Measurements from ENCODE around the gene NEURL1.

NEURL1 gene

DNA sequence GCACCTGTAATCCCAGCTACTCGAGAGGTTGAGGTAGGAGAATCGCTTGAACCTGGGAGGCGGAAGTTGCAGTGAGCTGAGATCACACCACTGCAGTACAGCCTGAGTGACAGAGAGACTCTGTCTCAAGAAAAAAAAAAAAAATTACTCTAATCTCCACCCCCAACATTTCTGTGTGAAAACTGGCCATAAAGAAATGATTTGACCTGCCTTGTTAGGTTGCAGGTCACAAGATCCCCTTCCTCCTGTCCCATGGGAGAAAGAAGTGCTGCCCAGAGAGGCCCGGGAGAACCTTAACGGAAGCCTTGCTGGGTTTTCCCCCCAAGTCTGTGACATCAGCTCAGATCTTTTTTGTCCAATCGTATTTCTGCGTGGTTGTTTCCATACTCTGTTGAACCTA is 26.1 kb upstream of the NEURL1 start:
- Histone ChIP-seq H3K4me1 (ENCODE audit: control insufficient read depth, insufficient read depth, low read length) (peaks cover 4% of the 10 kb centered on the region), H3K9ac (ENCODE audit: low read depth, low read length) (no peak overlapping the region)

DNA sequence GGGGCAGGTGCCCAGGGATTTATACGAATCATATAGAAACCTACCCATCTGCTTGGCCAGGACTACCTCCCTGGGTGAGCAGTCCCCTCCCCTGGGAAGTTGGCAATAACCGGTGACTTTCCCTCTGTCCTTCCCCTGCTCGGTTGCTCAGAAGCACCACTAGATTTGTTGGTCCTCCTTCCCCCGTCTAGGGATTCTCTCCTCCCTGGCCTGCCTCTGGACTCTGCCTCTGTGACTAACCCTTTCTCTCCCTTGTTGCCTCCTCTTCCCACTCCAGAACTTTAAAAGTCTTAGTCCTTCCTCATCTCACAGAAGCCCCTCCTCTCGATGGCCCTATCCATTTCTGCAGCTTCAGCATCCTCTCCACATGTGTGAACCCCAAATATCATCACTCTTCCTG is 24.3 kb upstream of the NEURL1 start:
- no peaks in the 10 kb centered on the region for H3K9me3 ChIP-seq (ENCODE audit: control insufficient read depth, insufficient read depth, low read length)
- no peak overlapping the region for H3K9ac ChIP-seq (ENCODE audit: low read depth, low read length)
- H3K4me1 ChIP-seq (ENCODE audit: control insufficient read depth, insufficient read depth, low read length) = peaks cover 4% of the 10 kb centered on the region
- no peak overlapping the region for H3K4me3 ChIP-seq (ENCODE audit: low read depth, low read length)
- H3K36me3 ChIP-seq (ENCODE audit: control insufficient read depth, insufficient read depth, low read length) = no peaks in the 10 kb centered on the region
- H3K27me3 ChIP-seq (ENCODE audit: control insufficient read depth, insufficient read depth, low read length) = no peaks in the 10 kb centered on the region

More for the DNA sequence above, 26.1 kb upstream of the NEURL1 start:
- Histone ChIP-seq H3K27me3 (ENCODE audit: control insufficient read depth, insufficient read depth, low read length) (no peaks in the 10 kb centered on the region), H3K9me3 (ENCODE audit: control insufficient read depth, insufficient read depth, low read length) (no peaks in the 10 kb centered on the region), H3K36me3 (ENCODE audit: control insufficient read depth, insufficient read depth, low read length) (no peaks in the 10 kb centered on the region), H3K4me3 (ENCODE audit: low read depth, low read length) (no peak overlapping the region)

DNA sequence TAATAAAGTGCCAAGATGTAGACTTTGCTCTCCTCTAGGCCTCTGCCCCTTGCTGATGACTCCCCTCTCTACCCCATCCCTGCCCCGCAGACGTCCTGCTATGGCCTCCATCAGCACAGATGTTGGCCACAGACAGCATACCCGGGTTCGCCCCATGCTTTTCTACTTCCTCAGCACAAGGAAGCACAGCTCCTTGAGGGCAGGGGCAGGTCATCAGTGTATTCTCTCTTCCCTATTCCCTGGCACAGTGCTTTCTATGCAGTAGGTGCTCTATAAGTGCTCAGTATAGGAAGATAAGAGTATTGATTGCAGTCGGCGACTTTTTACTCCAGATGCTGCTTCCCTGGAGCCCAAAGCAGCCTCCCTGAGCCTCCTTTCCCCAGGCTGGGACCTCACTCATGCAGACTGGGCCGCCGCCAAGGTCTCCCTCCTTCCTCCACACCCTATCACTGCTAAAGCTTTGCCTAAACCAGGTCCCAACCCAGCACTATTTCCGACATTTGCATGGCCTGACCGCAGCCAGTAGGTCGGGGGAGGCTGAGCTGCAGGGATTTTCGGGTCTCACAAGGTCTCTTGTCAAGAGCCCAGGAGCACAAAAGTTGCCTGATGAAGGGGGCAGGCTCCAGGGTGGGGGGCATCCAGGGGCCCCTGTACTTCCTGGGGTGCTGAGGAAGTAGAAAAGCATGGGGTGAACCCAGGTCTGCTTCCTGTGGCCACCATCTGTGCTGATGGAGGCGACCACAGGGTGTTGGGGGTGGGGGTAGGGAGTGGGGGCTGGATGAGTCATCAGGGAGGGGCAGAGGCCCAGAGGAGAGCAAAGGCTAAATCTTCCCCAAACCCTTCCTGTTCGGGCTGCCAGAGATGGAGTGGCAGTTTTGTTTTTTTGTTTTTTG is 22.5 kb upstream of the NEURL1 start:
- Histone ChIP-seq H3K4me3 (ENCODE audit: low read depth, low read length) (no peak overlapping the region), H3K9ac (ENCODE audit: low read depth, low read length) (no peak overlapping the region), H3K36me3 (ENCODE audit: control insufficient read depth, insufficient read depth, low read length) (no peaks in the 10 kb centered on the region), H3K27me3 (ENCODE audit: control insufficient read depth, insufficient read depth, low read length) (no peaks in the 10 kb centered on the region), H3K9me3 (ENCODE audit: control insufficient read depth, insufficient read depth, low read length) (no peaks in the 10 kb centered on the region), H3K4me1 (ENCODE audit: control insufficient read depth, insufficient read depth, low read length) (peaks cover 4% of the 10 kb centered on the region)

DNA sequence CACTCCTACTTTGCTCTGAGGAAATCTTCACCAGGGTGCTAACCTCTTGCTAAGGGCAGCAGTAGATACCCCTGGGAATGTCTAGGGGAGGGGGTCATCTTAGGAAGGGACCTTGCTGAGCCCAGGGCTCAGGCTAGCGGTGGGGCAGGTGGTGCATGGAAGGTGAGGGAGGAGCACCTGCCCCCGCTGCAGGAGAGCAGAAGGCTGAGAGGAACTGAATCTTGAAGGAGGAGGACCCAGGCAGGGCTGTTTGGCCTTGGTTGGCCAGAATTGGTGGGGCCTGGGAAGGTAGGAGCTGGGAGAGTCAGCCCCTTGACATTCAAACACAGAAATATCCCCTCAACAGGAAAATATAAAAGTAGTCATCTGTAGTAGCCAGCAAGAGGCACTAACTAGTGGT is 21.5 kb upstream of the NEURL1 start:
- Histone ChIP-seq H3K36me3 (ENCODE audit: control insufficient read depth, insufficient read depth, low read length) (no peaks in the 10 kb centered on the region), H3K9ac (ENCODE audit: low read depth, low read length) (no peak overlapping the region), H3K4me3 (ENCODE audit: low read depth, low read length) (no peak overlapping the region), H3K27me3 (ENCODE audit: control insufficient read depth, insufficient read depth, low read length) (no peaks in the 10 kb centered on the region), H3K4me1 (ENCODE audit: control insufficient read depth, insufficient read depth, low read length) (peaks cover 10% of the 10 kb centered on the region), H3K9me3 (ENCODE audit: control insufficient read depth, insufficient read depth, low read length) (no peaks in the 10 kb centered on the region)

DNA sequence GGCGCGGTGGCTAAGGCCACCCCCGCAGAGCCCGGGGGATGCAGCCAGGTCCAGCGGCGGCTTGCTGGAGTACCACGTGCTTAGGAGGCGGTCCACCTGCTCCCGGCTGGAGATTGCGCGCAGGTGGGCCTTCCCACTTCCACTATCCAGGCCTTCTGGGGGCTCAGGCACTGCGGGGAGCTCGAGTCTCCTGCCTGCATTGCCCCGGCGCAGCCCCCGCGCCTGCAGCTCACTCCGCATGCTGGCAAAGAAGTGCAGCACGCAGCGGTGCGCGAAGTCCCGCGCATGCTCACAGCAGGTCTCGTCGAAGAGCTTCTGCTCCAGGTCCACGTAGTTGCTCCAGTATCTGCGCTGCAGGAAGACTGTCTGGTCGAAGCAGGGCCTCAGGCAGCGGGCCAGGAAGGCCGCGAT is 20.2 kb upstream of the NEURL1 start:
- H3K36me3 ChIP-seq (ENCODE audit: control insufficient read depth, insufficient read depth, low read length) = no peaks in the 10 kb centered on the region
- no peak overlapping the region for H3K4me3 ChIP-seq (ENCODE audit: low read depth, low read length)
- H3K4me1 ChIP-seq (ENCODE audit: control insufficient read depth, insufficient read depth, low read length) = peaks cover 10% of the 10 kb centered on the region
- H3K9me3 ChIP-seq (ENCODE audit: control insufficient read depth, insufficient read depth, low read length) = no peaks in the 10 kb centered on the region
- H3K27me3 ChIP-seq (ENCODE audit: control insufficient read depth, insufficient read depth, low read length) = no peaks in the 10 kb centered on the region
- no peak overlapping the region for H3K9ac ChIP-seq (ENCODE audit: low read depth, low read length)

DNA sequence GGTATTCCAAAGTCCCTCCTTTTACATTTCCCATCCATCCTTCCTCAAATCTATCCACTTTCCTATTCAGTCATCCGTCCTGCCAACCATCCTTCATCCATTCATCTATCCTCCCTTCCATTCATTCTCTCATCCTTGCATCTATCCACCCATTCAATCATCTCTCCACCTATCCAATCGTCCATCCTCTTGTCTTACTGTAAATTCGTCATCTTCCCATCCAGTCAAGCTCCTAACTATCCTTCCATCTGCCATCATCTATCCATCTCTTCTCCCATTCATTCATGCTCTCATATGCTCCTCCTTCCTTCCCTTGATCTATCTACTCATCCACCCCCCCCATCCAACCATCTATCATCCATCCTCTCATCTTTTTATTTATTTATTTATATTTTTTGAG is 19.4 kb upstream of the NEURL1 start:
- Histone ChIP-seq H3K4me3 (ENCODE audit: low read depth, low read length) (no peak overlapping the region), H3K27me3 (ENCODE audit: control insufficient read depth, insufficient read depth, low read length) (no peaks in the 10 kb centered on the region), H3K36me3 (ENCODE audit: control insufficient read depth, insufficient read depth, low read length) (no peaks in the 10 kb centered on the region), H3K4me1 (ENCODE audit: control insufficient read depth, insufficient read depth, low read length) (peaks cover 10% of the 10 kb centered on the region), H3K9ac (ENCODE audit: low read depth, low read length) (no peak overlapping the region), H3K9me3 (ENCODE audit: control insufficient read depth, insufficient read depth, low read length) (no peaks in the 10 kb centered on the region)

DNA sequence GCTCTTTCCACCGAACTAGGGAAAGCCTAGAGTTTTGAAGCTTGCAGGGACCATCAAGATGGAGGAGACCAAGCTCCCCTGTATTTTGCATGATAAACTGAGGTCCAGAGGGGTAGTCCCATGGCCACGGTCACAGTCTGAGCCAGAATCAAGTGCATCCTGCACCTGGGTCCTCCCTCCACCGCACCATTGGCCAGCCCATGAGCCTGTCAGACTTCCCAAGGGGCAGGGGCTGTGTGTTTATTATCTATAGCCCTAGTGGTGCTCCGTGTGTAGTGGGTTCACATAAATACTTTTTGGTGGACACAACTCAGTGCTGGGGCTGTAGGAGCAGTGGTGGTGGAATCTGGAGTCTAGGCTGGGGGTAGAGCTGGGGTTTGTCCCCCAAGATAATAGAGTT is 18.1 kb upstream of the NEURL1 start:
- Histone ChIP-seq H3K9ac (ENCODE audit: low read depth, low read length) (no peak overlapping the region), H3K4me3 (ENCODE audit: low read depth, low read length) (no peak overlapping the region), H3K36me3 (ENCODE audit: control insufficient read depth, insufficient read depth, low read length) (no peaks in the 10 kb centered on the region), H3K9me3 (ENCODE audit: control insufficient read depth, insufficient read depth, low read length) (no peaks in the 10 kb centered on the region), H3K27me3 (ENCODE audit: control insufficient read depth, insufficient read depth, low read length) (no peaks in the 10 kb centered on the region), H3K4me1 (ENCODE audit: control insufficient read depth, insufficient read depth, low read length) (peaks cover 12% of the 10 kb centered on the region)

DNA sequence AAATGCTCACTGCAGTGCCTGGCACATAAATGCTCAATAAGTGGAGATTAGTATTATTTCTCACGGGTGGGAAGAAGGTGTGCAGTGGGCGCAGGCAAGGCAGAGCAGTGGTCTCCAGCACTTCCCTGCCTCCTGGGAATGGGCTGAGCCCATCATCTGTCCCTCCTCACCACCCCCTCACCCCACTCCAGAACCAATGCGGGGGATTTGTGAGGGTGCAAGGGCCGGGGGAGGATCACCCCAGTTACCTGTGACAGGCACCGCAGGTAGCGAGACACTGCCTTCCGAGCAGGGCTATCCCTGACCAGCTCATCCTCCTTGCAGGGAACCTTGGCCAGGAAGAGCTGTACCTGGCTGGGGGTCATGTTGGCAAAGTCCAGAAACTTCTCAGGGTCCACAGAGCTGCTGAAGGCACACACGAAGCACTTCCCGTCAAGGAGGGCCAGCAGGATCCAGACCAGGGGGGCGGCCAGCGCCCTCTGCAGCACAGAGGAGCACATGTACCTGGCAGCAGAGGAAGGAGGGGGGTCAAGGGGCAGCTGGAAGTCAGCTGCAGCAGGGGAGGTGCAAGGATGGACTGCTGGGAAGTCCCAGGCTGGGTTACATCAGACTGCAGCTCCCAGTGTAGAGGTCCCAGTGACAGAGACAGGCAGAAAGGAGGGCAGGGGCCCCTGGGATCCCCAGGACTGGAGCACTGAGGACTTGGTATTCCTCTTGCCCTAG is 17.3 kb upstream of the NEURL1 start:
- no peak overlapping the region for H3K9ac ChIP-seq (ENCODE audit: low read depth, low read length)
- peaks cover 10% of the 10 kb centered on the region for H3K4me1 ChIP-seq (ENCODE audit: control insufficient read depth, insufficient read depth, low read length)

DNA sequence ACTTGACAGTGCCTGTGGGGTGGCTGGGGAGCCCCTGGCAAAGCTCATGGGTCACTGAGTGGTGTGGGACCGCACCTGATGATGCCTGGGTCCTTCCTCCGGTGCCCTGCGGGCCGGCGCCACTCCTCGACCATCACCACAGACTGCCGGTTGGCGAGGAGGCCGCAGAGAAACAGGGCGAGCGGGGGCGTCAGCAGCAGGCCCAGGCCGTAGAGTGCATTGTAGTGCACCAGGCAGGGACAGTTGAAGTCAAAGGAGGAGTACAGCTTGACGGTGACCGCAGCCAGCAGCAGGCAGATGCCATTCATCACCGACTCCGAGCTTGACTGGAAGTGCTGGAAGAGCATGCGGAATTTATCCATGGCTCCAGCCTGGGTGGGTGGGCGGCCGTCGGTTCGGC is 14.8 kb upstream of the NEURL1 start:
- no peaks in the 10 kb centered on the region for H3K36me3 ChIP-seq (ENCODE audit: control insufficient read depth, insufficient read depth, low read length)
- H3K4me3 ChIP-seq (ENCODE audit: low read depth, low read length) = no peak overlapping the region
- no peaks in the 10 kb centered on the region for H3K9me3 ChIP-seq (ENCODE audit: control insufficient read depth, insufficient read depth, low read length)
- peaks cover 8% of the 10 kb centered on the region for H3K4me1 ChIP-seq (ENCODE audit: control insufficient read depth, insufficient read depth, low read length)
- no peak overlapping the region for H3K9ac ChIP-seq (ENCODE audit: low read depth, low read length)
- no peaks in the 10 kb centered on the region for H3K27me3 ChIP-seq (ENCODE audit: control insufficient read depth, insufficient read depth, low read length)

More for the DNA sequence above, 17.3 kb upstream of the NEURL1 start:
- Histone ChIP-seq H3K36me3 (ENCODE audit: control insufficient read depth, insufficient read depth, low read length) (no peaks in the 10 kb centered on the region), H3K4me3 (ENCODE audit: low read depth, low read length) (no peak overlapping the region), H3K27me3 (ENCODE audit: control insufficient read depth, insufficient read depth, low read length) (no peaks in the 10 kb centered on the region), H3K9me3 (ENCODE audit: control insufficient read depth, insufficient read depth, low read length) (no peaks in the 10 kb centered on the region)

DNA sequence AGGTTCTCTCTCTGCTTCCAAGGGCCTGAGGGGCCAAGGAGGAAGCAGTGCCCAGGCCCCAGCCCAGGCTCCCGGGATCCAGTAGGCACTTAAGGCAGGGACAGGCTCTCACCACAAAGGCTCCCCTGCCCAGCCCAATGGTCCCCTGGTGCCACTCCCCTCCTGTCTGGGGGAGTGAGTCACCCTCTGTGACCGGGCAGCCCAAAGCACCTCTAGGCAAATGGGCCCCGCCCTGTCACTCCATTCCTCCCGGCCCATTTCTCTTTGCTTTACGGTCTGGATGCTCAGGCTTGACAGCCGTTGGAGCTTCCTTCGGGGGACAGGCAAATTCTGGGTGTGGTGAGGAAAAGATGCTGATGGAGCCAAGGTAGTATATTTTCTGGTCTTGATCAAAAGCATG is 14.4 kb upstream of the NEURL1 start, which contains the start of gene CALHM3:
CALHM3 (minus strand) TSS at position 106 of the 400 bp plus-strand sequence. CDS start 208 bp downstream, outside the sequence.
- Histone ChIP-seq H3K9ac (ENCODE audit: low read depth, low read length) (no peak within 1 kb of the TSS), H3K9me3 (ENCODE audit: control insufficient read depth, insufficient read depth, low read length) (no peaks in the 10 kb centered on the region)

DNA sequence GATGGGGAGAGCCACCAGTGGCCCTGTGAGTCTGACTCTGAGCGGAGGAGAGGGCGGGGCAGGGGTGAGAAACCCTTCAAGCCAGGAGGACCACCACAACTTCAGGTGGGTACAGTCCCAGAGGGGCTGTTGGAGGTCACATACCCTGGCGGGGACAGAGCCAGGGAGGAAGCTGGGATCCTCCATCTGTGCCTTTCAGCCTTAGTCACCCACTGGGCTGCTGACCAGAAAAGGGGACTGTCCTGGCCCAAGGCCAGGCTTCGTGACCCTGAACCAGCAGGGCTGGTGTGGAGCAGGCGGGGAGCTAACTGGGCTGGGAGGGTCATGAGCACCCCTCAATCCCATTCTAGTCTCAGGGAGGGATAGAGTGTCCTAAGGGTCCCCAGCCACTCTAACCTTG is 13.0 kb upstream of the NEURL1 start:
- peaks cover 8% of the 10 kb centered on the region for H3K4me1 ChIP-seq (ENCODE audit: control insufficient read depth, insufficient read depth, low read length)
- no peaks in the 10 kb centered on the region for H3K27me3 ChIP-seq (ENCODE audit: control insufficient read depth, insufficient read depth, low read length)
- no peak overlapping the region for H3K4me3 ChIP-seq (ENCODE audit: low read depth, low read length)
- no peaks in the 10 kb centered on the region for H3K36me3 ChIP-seq (ENCODE audit: control insufficient read depth, insufficient read depth, low read length)
- H3K9ac ChIP-seq (ENCODE audit: low read depth, low read length) = no peak overlapping the region
- H3K9me3 ChIP-seq (ENCODE audit: control insufficient read depth, insufficient read depth, low read length) = no peaks in the 10 kb centered on the region

More for the DNA sequence above, 14.4 kb upstream of the NEURL1 start, which contains the start of gene CALHM3:
- H3K4me1 ChIP-seq (ENCODE audit: control insufficient read depth, insufficient read depth, low read length) = peaks cover 8% of the 10 kb centered on the region
- no peaks in the 10 kb centered on the region for H3K36me3 ChIP-seq (ENCODE audit: control insufficient read depth, insufficient read depth, low read length)
- H3K27me3 ChIP-seq (ENCODE audit: control insufficient read depth, insufficient read depth, low read length) = no peaks in the 10 kb centered on the region
- H3K4me3 ChIP-seq (ENCODE audit: low read depth, low read length) = no peak within 1 kb of the TSS
